Measurements from ENCODE around the gene WDR31.

DNA sequence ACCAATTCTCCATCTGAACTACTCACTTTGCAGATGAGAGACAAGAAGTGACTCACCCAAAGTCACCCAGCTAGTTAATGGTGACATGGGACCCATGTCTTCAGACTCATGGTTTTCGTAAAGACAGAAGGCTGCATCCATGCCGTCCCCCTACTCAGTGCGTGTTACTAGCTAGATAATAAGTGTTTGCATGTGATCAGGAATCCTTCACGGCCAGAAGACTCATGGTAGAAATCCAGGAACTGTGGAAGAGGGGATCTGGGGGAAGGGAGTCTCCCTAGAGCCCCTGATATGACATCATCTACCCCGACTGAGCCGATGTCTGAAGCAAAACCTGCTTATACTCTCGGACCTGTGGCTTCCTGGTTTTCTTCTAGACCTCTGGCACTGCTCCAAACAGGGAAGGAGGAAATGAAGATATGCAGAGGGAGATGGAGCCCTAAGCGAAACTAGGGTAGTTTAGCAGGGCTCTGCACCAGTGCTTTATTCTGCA is 40.2 kb downstream of the WDR31 start:
- TF ChIP-seq, protein P1, sequence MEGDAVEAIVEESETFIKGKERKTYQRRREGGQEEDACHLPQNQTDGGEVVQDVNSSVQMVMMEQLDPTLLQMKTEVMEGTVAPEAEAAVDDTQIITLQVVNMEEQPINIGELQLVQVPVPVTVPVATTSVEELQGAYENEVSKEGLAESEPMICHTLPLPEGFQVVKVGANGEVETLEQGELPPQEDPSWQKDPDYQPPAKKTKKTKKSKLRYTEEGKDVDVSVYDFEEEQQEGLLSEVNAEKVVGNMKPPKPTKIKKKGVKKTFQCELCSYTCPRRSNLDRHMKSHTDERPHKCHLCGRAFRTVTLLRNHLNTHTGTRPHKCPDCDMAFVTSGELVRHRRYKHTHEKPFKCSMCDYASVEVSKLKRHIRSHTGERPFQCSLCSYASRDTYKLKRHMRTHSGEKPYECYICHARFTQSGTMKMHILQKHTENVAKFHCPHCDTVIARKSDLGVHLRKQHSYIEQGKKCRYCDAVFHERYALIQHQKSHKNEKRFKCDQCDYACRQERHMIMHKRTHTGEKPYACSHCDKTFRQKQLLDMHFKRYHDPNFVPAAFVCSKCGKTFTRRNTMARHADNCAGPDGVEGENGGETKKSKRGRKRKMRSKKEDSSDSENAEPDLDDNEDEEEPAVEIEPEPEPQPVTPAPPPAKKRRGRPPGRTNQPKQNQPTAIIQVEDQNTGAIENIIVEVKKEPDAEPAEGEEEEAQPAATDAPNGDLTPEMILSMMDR (IDR thresholded peaks at IDR 0.05) = no peak
- no peak for TF ChIP-seq POLR2A (IDR thresholded peaks at IDR 0.05)
